K562 (cell line): ENCODE measurements around the gene OSBPL7. TPM values are rescaled to one million over a fixed set of nuclear protein-coding genes. Genes with fewer than 3 reads are reported as not detected.

Experiments
- ATF3 ChIP-seq, 2 experiments: fragments of 450-650 bp in 1 of 2; sonication (generic) in 1 of 2; formaldehyde crosslinking in 1 of 2; IDR thresholded peaks in 1 of 2; conservative IDR thresholded peaks in 1 of 2; 2 replicates each; pipeline versions ENCODE4 v1.6.1 to v1.8.1; 2016 to 2023; ENCODE audit warnings: mild to moderate bottlenecking in 2 of 2, moderate library complexity in 2 of 2, inconsistent platforms in 1 of 2, missing genetic modification reagents in 1 of 2
- BDP1 ChIP-seq: IDR thresholded peaks from 3 replicates; pipeline ENCODE4 v1.6.1; 2011; ENCODE audit not compliant: insufficient read length, insufficient read depth
- CBX5 ChIP-seq: IDR thresholded peaks from 2 replicates; pipeline ENCODE4 v1.6.1; 2014; ENCODE audit warnings: low read depth, borderline replicate concordance
- GTF2A2 ChIP-seq: IDR thresholded peaks from 2 replicates; pipeline ENCODE4 v1.6.1; 2016; ENCODE audit warnings: mild to moderate bottlenecking, missing genetic modification characterization, missing compliant biosample characterization
- MAFF ChIP-seq: IDR thresholded peaks from 2 replicates; pipeline ENCODE4 v1.6.1; 2012; ENCODE audit warnings: low read length, improper control_type of control experiment
- MXD1 ChIP-seq: fragments of 250-450 bp; sonication (Bioruptor Pico); IDR thresholded peaks from 2 replicates; pipeline ENCODE4 v1.8.0; 2021; ENCODE audit warnings: borderline replicate concordance, mild to moderate bottlenecking, moderate library complexity; ENCODE audit not compliant: poor library complexity, severe bottlenecking
- NFIC ChIP-seq: fragments of 450-650 bp; IDR thresholded peaks from 2 replicates; pipeline ENCODE4 v1.6.1; 2017; ENCODE audit warnings: mild to moderate bottlenecking, inconsistent platforms
- PHF21A ChIP-seq: fragments of 450-650 bp; IDR thresholded peaks from 2 replicates; pipeline ENCODE4 v1.6.1; 2017; ENCODE audit warnings: low read depth, borderline replicate concordance
- RBM14 ChIP-seq: fragments of 200-400 bp; formaldehyde crosslinking; IDR thresholded peaks from 2 replicates; pipeline ENCODE4 v1.6.1; 2018; ENCODE audit warnings: low read depth, mild to moderate bottlenecking, low read length, moderate library complexity, borderline replicate concordance; ENCODE audit not compliant: insufficient read depth
- RFX7 ChIP-seq: fragments of 250-450 bp; sonication (Bioruptor Pico); IDR thresholded peaks from 2 replicates; pipeline ENCODE4 v1.5.1; 2021; ENCODE audit warnings: mild to moderate bottlenecking
- SMARCC2 ChIP-seq: fragments of 450-650 bp; IDR thresholded peaks from 2 replicates; pipeline ENCODE4 v1.6.1; 2017; ENCODE audit warnings: antibody characterized with exemption, moderate library complexity, mild to moderate bottlenecking, low read depth
- TAF1 ChIP-seq: IDR thresholded peaks from 2 replicates; pipeline ENCODE4 v1.6.1; 2011; ENCODE audit warnings: mild to moderate bottlenecking, low read length, moderate library complexity; ENCODE audit not compliant: insufficient read depth, control insufficient read depth, severe bottlenecking; ENCODE audit errors: extremely low read depth
- ZNF507 ChIP-seq: conservative IDR thresholded peaks from 2 replicates; pipeline ENCODE4 v1.6.1; 2017; ENCODE audit warnings: missing genetic modification characterization, missing compliant biosample characterization
- ZNF584 ChIP-seq: fragments of 200-800 bp; sonication (Bioruptor generic); IDR thresholded peaks from 2 replicates; pipeline ENCODE4 v1.6.1; 2016; ENCODE audit warnings: low read depth, mild to moderate bottlenecking, missing genetic modification characterization, missing compliant biosample characterization
- ZNF644 ChIP-seq: fragments of 200-800 bp; sonication (Bioruptor generic); IDR thresholded peaks from 2 replicates; pipeline ENCODE4 v1.6.1; 2016; ENCODE audit warnings: low read depth, missing genetic modification characterization, missing compliant biosample characterization
- ZNF780A ChIP-seq: fragments of 250-450 bp; sonication (Bioruptor Pico); IDR thresholded peaks from 2 replicates; pipeline ENCODE4 v1.5.0; 2021; ENCODE audit warnings: mild to moderate bottlenecking
- polyA plus RNA-seq, 8 experiments: library from polyadenylated mRNA; depleted of rRNA in 4 of 8; stranded (reverse) in 5 of 8; unstranded in 3 of 8; fragments of >200 nt; fragmentation: Nextera tagmentation in 2 of 8; fragmentation: Illumina TruSeq in 1 of 8; extraction: Ambion mirVana in 2 of 8; extraction: Trizol in 1 of 8; gene quantifications; 2 replicates each; pipeline versions ENCODE4 v1.2.1 to v1.2.3, GENCODE V29; 2011 to 2014; ENCODE audit warnings: inconsistent platforms in 1 of 8, missing spikeins in 1 of 8
- total RNA-seq, 7 experiments: library from RNA; depleted of rRNA in 6 of 7; stranded (reverse); fragments of >200 nt in 6 of 7; fragmentation: Illumina TruSeq in 2 of 7; extraction: Trizol in 2 of 7; gene quantifications; 2 replicates each; pipeline versions ENCODE4 v1.2.1 to v1.2.3, GENCODE V29; 2011 to 2021; ENCODE audit warnings: low replicate concordance in 1 of 7
- TF ChIP-seq, protein P1 (sequence below): fragments of 250-450 bp; sonication (Bioruptor Pico); IDR thresholded peaks from 2 replicates; pipeline ENCODE4 v1.5.0; 2022; ENCODE audit warnings: mild to moderate bottlenecking
- TF ChIP-seq, protein P2 (sequence below): fragments of 250-450 bp; sonication (Bioruptor Pico); IDR thresholded peaks from 2 replicates; pipeline ENCODE4 v1.5.0; 2020; ENCODE audit warnings: mild to moderate bottlenecking

Gene OSBPL7
- total and polyA plus RNA-seq, 9 of the 15 experiments (the other 6 are each of a cell fraction or from before 2014, with no cell fraction given) = 0.32 to 11.9 (median 5.8) TPM

DNA sequence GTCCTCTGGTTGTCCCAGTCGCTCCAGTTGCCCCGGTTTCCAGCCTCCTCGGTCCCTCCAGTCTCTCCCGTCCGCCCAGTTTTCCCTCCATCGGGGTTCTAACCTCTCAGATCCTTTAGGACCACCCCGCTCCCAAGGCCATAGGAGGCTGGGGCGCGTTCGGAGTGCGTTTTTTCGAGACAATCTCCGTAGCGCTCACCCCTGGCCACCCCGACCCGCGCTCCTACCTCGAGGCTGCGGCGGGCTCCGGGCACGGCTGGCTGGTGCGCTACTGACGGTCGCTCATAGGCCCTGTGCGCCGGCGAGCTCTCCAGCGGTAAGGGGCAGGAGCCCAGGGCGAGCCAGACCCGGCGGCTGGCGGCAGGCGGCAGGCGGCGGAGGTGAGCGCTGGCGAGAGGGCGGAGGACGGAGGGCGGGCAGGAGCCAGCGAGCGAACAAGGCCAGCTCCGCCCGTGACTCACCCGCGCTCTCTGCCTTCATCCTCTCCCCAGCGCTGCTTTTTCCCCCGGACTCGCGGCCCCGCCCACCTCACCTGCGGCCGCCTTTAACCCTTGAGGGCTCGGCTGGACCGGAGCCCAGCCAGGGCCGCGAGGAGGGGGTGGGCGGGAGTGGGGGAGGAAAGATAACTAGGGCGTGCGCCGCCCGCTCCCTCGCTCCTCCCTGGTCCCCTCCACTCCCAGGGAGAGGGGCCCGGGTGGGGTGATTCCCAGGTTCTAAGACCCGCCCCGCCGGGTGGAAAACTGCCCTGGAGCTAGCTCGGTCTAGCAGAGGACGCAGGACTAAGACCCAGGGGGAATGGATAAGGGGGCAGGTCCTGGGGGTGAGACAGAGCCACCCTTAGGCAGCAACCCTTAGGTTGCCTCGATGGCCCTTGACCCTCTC, 29.3 kb upstream of the OSBPL7 start, which contains the start of gene SP6 (continued):
- TF ChIP-seq ATF3 (IDR thresholded peaks at IDR 0.05) (peak; percentile 53), ATF3 (CRISPR knock-in tag; conservative IDR thresholded peaks at IDR 0.05) (no peak), RFX7 (CRISPR knock-in tag) (no peak), BDP1 (no peak), RBM14 (no peak), PHF21A (no peak), CBX5 (no peak), ZNF584 (CRISPR knock-in tag) (no peak), GTF2A2 (tag) (no peak), NFIC (no peak), ZNF644 (no peak), ZNF780A (CRISPR knock-in tag) (no peak), SMARCC2 (no peak), ZNF507 (tag) (no peak), MAFF (no peak), MXD1 (CRISPR knock-in tag) (no peak), TAF1 (no peak)
- TF ChIP-seq, protein P1, sequence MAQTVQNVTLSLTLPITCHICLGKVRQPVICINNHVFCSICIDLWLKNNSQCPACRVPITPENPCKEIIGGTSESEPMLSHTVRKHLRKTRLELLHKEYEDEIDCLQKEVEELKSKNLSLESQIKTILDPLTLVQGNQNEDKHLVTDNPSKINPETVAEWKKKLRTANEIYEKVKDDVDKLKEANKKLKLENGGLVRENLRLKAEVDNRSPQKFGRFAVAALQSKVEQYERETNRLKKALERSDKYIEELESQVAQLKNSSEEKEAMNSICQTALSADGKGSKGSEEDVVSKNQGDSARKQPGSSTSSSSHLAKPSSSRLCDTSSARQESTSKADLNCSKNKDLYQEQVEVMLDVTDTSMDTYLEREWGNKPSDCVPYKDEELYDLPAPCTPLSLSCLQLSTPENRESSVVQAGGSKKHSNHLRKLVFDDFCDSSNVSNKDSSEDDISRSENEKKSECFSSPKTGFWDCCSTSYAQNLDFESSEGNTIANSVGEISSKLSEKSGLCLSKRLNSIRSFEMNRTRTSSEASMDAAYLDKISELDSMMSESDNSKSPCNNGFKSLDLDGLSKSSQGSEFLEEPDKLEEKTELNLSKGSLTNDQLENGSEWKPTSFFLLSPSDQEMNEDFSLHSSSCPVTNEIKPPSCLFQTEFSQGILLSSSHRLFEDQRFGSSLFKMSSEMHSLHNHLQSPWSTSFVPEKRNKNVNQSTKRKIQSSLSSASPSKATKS (CRISPR knock-in tag) = no peak
- TF ChIP-seq, protein P2, sequence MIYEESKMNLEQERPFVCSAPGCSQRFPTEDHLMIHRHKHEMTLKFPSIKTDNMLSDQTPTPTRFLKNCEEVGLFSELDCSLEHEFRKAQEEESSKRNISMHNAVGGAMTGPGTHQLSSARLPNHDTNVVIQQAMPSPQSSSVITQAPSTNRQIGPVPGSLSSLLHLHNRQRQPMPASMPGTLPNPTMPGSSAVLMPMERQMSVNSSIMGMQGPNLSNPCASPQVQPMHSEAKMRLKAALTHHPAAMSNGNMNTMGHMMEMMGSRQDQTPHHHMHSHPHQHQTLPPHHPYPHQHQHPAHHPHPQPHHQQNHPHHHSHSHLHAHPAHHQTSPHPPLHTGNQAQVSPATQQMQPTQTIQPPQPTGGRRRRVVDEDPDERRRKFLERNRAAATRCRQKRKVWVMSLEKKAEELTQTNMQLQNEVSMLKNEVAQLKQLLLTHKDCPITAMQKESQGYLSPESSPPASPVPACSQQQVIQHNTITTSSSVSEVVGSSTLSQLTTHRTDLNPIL (CRISPR knock-in tag) = no peak
